PC-3 (cell line): ENCODE results near the gene MARCHF3. TPM values are rescaled to one million over a fixed set of nuclear protein-coding genes. Genes with fewer than 3 reads are reported as not detected.
"Not testable (repeated sequence)": the region's sequence is repeated elsewhere in the genome, so short reads cannot be mapped to it uniquely, and the experiment has no call there.

Experiments used
- ATAC-seq: fragments of 200-7000 bp; cut with Tn5 transposase; 2 replicates; pipeline ENCODE4 v1.9.1; 2020; ENCODE audit warnings: mild to moderate bottlenecking, moderate library complexity
- BruUV-seq: library from RNA; stranded (reverse); fragments of 400-500 nt; replicated peaks from 2 replicates; lab custom pipeline; 2021; lab: Mats Ljungman, UMichigan
- CTCF ChIA-PET: fragments of 300-600 bp; sonication (Branson Sonifier 250); formaldehyde crosslinking; loops from one replicate; lab custom pipeline; 2022; ENCODE audit warnings: antibody characterized with exemption; lab: Charles Lee
- POLR2A ChIA-PET: fragments of 300-600 bp; sonication (Branson Sonifier 250); formaldehyde crosslinking; loops from one replicate; lab custom pipeline; 2022; ENCODE audit warnings: antibody characterized with exemption; ENCODE audit not compliant: unreplicated experiment; lab: Charles Lee
- DNase-seq: peaks from one replicate; pipeline ENCODE4 v3.0.0-alpha.2; 2015
- H2AFZ ChIP-seq: fragments of 300-600 bp; sonication (generic); 2 replicates; pipeline ENCODE4 v1.6.0; 2016; ENCODE audit warnings: antibody characterized with exemption, low read length
- H3F3A ChIP-seq: fragments of 300-600 bp; sonication (generic); one replicate; pipeline ENCODE4 v1.6.0; 2017; ENCODE audit warnings: antibody characterized with exemption, low read length, control low read depth, mild to moderate bottlenecking; ENCODE audit not compliant: unreplicated experiment
- H3K27ac ChIP-seq: fragments of 300-600 bp; sonication (generic); 2 replicates; pipeline ENCODE4 v1.5.1; 2016; ENCODE audit warnings: mild to moderate bottlenecking, low read length
- H3K27me3 ChIP-seq: fragments of 300-600 bp; sonication (generic); 2 replicates; pipeline ENCODE4 v1.6.1; 2016; ENCODE audit warnings: low read length, mixed read lengths
- H3K36me3 ChIP-seq: fragments of 300-600 bp; sonication (generic); 2 replicates; pipeline ENCODE4 v1.6.1; 2016; ENCODE audit warnings: low read depth, mixed run types, low read length, mixed read lengths
- H3K4me1 ChIP-seq: fragments of 300-600 bp; sonication (generic); 2 replicates; pipeline ENCODE4 v1.5.1; 2016; ENCODE audit warnings: low read length; ENCODE audit not compliant: insufficient read depth
- H3K4me2 ChIP-seq: fragments of 300-600 bp; sonication (generic); 2 replicates; pipeline ENCODE4 v1.6.0; 2016; ENCODE audit warnings: low read length
- H3K4me3 ChIP-seq: fragments of 300-600 bp; sonication (generic); 2 replicates; pipeline ENCODE4 v1.5.1; 2016; ENCODE audit warnings: mild to moderate bottlenecking, low read length, mixed read lengths
- H3K79me2 ChIP-seq: fragments of 300-600 bp; sonication (generic); 2 replicates; pipeline ENCODE4 v1.6.1; 2017; ENCODE audit warnings: low read length, mixed read lengths
- H3K9ac ChIP-seq: fragments of 300-600 bp; sonication (generic); 2 replicates; pipeline ENCODE4 v1.6.0; 2016; ENCODE audit warnings: mild to moderate bottlenecking, low read length
- H3K9me2 ChIP-seq: fragments of 300-600 bp; sonication (generic); replicated peaks from 2 replicates; pipeline ENCODE4 v1.6.1; 2016; ENCODE audit warnings: mixed run types, low read length, mixed read lengths
- H3K9me3 ChIP-seq: fragments of 300-600 bp; sonication (generic); 2 replicates; pipeline ENCODE4 v1.6.1; 2016; ENCODE audit warnings: low read length, mixed read lengths
- H4K20me1 ChIP-seq: fragments of 300-600 bp; sonication (generic); 2 replicates; pipeline ENCODE4 v1.6.1; 2016; ENCODE audit warnings: low read length, mixed read lengths
- EZH2 ChIP-seq: fragments of 300-600 bp; sonication (generic); IDR thresholded peaks from one replicate; pipeline ENCODE4 v1.6.1; 2017; ENCODE audit warnings: antibody characterized with exemption, mild to moderate bottlenecking, low read length; ENCODE audit not compliant: unreplicated experiment
- EZH2phosphoT487 ChIP-seq: fragments of 300-600 bp; sonication (generic); IDR thresholded peaks from 2 replicates; pipeline ENCODE4 v1.6.1; 2018; ENCODE audit warnings: mild to moderate bottlenecking, antibody characterized with exemption, low read length, borderline replicate concordance
- intact Hi-C: fragments of 100-400 bp; cut with micrococcal nuclease; formaldehyde crosslinking; loops from 2 replicates; pipeline ENCODE4 v1.9.0; 2023
- total RNA-seq: library from RNA; depleted of rRNA; stranded (reverse); fragments of >200 nt; gene quantifications from 2 replicates; pipeline ENCODE4 v1.2.3, GENCODE V29; 2014
- TF ChIP-seq, protein P1 (sequence below): fragments of 300-600 bp; sonication (generic); conservative IDR thresholded peaks from 2 replicates; pipeline ENCODE4 v1.5.1; 2017; ENCODE audit warnings: antibody characterized with exemption, low read depth, mild to moderate bottlenecking, low read length

The MARCHF3 gene
- total RNA-seq, 1 experiment from 2014 or later: 2.5 TPM

DNA sequence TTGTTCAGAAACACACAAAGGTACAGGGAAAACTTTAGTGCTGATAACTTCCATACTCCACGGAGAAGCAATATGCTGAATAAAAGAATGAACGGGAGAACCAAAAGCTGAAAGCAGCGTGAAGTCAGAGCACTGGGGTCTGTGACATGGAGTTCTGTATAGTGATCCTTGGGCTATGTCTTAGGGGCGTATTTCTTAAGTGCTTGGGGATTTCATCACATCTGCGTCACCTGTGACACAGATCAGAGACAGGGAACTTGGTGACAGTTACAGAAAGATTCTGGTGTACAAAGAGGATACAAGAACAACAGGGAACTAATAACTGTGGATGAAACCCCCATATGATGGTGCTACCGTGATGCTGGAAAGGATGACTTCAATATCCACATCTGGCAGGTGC lies 81.9 kb downstream of the MARCHF3 start:
- no TSS peak for BruUV-seq
- ATAC-seq (no peak), DNase-seq (no peak)
- no peak overlapping the region for H2AFZ ChIP-seq
- H3K9me2 ChIP-seq: no peaks in the 10 kb centered on the region
- H3K27me3 ChIP-seq: no peaks in the 10 kb centered on the region
- no peaks in the 10 kb centered on the region for H3K9me3 ChIP-seq
- H4K20me1 ChIP-seq: no peaks in the 10 kb centered on the region
- no peak overlapping the region for H3K9ac ChIP-seq
- H3K4me3 ChIP-seq: no peak overlapping the region
- H3K27ac ChIP-seq: no peak overlapping the region
- ChIA-PET POLR2A (no interaction called here), CTCF (no interaction called here)
- intact Hi-C loops: no loop called here
- no peaks in the 10 kb centered on the region for H3K4me1 ChIP-seq
- H3K4me2 ChIP-seq: no peak overlapping the region
- no peaks in the 10 kb centered on the region for H3F3A ChIP-seq
- TF ChIP-seq EZH2: no peak
- no peak for TF ChIP-seq EZH2phosphoT487
- TF ChIP-seq, protein P1, sequence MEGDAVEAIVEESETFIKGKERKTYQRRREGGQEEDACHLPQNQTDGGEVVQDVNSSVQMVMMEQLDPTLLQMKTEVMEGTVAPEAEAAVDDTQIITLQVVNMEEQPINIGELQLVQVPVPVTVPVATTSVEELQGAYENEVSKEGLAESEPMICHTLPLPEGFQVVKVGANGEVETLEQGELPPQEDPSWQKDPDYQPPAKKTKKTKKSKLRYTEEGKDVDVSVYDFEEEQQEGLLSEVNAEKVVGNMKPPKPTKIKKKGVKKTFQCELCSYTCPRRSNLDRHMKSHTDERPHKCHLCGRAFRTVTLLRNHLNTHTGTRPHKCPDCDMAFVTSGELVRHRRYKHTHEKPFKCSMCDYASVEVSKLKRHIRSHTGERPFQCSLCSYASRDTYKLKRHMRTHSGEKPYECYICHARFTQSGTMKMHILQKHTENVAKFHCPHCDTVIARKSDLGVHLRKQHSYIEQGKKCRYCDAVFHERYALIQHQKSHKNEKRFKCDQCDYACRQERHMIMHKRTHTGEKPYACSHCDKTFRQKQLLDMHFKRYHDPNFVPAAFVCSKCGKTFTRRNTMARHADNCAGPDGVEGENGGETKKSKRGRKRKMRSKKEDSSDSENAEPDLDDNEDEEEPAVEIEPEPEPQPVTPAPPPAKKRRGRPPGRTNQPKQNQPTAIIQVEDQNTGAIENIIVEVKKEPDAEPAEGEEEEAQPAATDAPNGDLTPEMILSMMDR: no peak
- H3K36me3 ChIP-seq: no peaks in the 10 kb centered on the region
- H3K79me2 ChIP-seq: no peaks in the 10 kb centered on the region

DNA sequence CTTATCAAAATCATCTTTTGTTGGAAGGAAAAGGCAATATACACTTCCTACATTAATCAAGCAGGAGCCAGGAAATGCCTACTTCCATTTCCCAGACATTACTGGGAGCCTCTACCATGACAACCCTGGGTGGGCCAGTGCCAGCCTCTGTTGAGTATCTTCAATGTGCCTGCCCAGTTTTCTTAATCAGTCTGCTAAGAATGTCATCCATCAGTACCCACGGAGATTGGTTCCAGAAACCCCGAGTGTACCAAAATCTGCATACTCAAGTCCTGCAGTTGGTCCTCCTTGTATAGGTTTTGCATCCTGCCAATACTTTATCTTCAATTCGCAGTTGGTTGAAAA lies 82.4 kb downstream of the MARCHF3 start:
- ChIA-PET CTCF (no interaction called here), POLR2A (no interaction called here)
- H3K79me2 ChIP-seq: no peaks in the 10 kb centered on the region
- no peaks in the 10 kb centered on the region for H4K20me1 ChIP-seq
- H2AFZ ChIP-seq: no peak overlapping the region
- no peak overlapping the region for H3K9ac ChIP-seq
- H3K4me2 ChIP-seq: no peak overlapping the region
- intact Hi-C loops: no loop called here
- H3F3A ChIP-seq: no peaks in the 10 kb centered on the region
- no TSS peak for BruUV-seq
- H3K27ac ChIP-seq: no peak overlapping the region
- no peaks in the 10 kb centered on the region for H3K9me2 ChIP-seq
- no peak for ATAC-seq
- no peak for DNase-seq
- H3K4me3 ChIP-seq: no peak overlapping the region
- no peaks in the 10 kb centered on the region for H3K9me3 ChIP-seq
- no peaks in the 10 kb centered on the region for H3K4me1 ChIP-seq
- TF ChIP-seq EZH2phosphoT487 (no peak), EZH2 (no peak)
- TF ChIP-seq, protein P1: no peak
- H3K36me3 ChIP-seq: no peaks in the 10 kb centered on the region
- H3K27me3 ChIP-seq: no peaks in the 10 kb centered on the region

DNA sequence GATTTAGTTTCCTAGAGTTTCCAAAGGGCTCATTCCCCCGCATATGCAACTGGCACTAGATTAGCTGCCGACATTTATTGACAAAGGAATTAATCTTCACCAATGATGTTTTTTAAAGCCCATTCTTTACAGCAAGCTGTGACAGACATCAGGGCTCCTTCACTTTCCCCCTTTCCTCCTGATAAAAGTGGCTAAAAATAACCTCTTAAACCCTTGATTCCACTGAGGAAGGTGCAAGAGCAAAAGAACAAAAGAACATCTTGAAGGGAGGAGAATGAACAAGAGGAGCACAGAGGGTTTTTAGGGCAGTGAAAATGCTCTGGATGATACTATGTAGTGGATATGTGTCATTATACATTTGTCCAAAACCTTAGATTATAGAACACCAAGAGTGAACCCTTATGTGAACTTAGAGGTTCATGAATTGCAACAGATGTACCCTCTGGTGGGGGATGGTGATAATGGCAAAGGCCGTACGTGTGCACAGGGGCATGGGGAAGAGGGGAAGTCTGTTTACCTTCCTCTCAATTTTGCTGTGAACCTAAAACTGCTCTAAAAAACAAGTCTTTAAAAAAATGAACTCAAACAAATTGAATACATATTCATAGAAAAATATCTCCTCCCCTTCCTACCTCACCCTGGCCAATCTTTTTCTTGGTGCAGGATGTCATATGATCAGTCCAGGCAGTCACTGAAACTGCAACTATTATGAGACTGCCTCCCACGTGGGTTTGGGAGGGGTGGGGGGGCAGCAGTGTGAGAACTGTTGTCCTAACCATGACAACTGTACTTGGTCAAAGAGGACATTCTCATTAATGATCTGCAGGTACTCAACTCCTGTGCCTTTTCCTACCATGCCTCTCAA lies 83.0 kb downstream of the MARCHF3 start:
- no peak overlapping the region for H3K27ac ChIP-seq
- no peaks in the 10 kb centered on the region for H3F3A ChIP-seq
- no peaks in the 10 kb centered on the region for H3K9me2 ChIP-seq
- no peaks in the 10 kb centered on the region for H3K4me1 ChIP-seq
- no peak overlapping the region for H2AFZ ChIP-seq
- BruUV-seq: no TSS peak
- DNase-seq: no peak
- no peak overlapping the region for H3K9ac ChIP-seq
- H3K4me3 ChIP-seq: no peak overlapping the region
- TF ChIP-seq EZH2 (no peak), EZH2phosphoT487 (no peak)
- TF ChIP-seq, protein P1: no peak
- intact Hi-C loops: no loop called here
- H3K27me3 ChIP-seq: no peaks in the 10 kb centered on the region
- H4K20me1 ChIP-seq: no peaks in the 10 kb centered on the region
- no peaks in the 10 kb centered on the region for H3K79me2 ChIP-seq
- H3K9me3 ChIP-seq: no peaks in the 10 kb centered on the region
- ChIA-PET CTCF (no interaction called here), POLR2A (no interaction called here)
- no peaks in the 10 kb centered on the region for H3K36me3 ChIP-seq
- no peak for ATAC-seq
- H3K4me2 ChIP-seq: no peak overlapping the region

DNA sequence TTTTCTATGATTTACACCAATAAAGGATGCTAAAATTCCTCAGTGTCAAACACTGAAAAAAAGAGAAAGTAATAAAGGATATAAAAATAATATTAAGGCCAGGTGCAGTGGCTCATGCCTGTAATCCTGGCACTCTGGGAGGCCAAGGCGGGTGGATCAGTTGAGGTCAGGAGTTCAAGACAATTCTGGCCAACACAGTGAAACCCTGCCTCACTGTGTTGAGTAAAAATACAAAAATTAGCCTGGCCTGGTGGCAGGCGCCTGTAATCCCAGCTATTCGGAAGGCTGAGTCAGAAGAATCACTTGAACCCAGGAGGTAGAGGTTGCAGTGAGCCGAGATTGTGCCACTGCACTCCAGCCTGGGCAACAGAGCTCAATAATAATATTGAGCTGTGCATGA lies 87.5 kb downstream of the MARCHF3 start:
- H3K27me3 ChIP-seq, ATAC-seq, H3K27ac ChIP-seq, intact Hi-C loops, DNase-seq, CTCF ChIA-PET, H3K79me2 ChIP-seq, BruUV-seq, H3K9me3 ChIP-seq, POLR2A ChIA-PET, H3K4me2 ChIP-seq, H3K9me2 ChIP-seq, H3K9ac ChIP-seq, H3K36me3 ChIP-seq, H4K20me1 ChIP-seq, H3K4me3 ChIP-seq, H2AFZ ChIP-seq, H3F3A ChIP-seq: not testable (repeated sequence)
- H3K4me1 ChIP-seq: peaks cover 10% of the 10 kb centered on the region
